NCI-H524 (cell line): ENCODE measurements around the gene CDH4.

ENCODE experiments used
- DNase-seq, 2 experiments: peaks; one replicate each; lab custom pipeline; 2025; lab: John Stamatoyannopoulos, UW

The CDH4 gene

DNA sequence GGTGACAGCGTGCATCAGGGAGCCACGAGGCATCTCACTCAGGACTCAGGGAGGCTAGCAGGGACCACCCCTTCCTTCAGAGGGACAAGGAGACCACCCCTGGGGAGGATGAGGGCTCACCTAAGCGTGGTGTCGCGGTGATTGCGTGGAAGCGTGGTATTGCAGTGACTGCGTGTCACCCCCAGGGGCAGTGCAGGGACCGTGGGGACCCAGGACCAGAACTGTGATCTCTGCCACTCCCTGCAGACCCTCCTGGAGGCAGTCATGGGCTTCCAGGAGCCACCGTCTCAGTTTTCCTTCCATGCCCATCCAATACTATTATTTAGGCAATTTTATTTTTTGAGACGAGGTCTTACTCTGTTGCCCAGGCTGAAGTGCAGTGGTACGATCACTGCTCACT, 666.5 kb downstream of the CDH4 start:
- DNase-seq = no peak

DNA sequence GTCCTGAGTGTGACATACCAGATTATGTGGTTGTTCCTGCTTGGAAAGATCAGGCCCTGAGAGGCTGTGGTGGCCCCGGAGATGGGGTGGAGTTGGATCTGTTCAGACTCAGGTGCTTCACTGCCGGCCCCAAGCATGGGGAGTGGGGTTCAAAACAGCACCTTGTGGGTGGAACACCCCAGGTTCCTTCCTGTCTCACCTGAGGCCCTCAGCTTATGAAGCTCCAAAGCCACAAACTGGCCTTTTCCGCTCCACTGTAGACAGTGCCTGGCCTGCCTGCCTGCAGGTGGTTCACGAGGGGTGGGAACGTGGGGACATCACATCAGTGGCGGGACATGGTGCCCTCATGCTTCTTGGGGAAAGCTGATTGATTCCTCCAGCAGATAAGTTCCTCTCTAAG, 667.2 kb downstream of the CDH4 start:
- no peak for DNase-seq

DNA sequence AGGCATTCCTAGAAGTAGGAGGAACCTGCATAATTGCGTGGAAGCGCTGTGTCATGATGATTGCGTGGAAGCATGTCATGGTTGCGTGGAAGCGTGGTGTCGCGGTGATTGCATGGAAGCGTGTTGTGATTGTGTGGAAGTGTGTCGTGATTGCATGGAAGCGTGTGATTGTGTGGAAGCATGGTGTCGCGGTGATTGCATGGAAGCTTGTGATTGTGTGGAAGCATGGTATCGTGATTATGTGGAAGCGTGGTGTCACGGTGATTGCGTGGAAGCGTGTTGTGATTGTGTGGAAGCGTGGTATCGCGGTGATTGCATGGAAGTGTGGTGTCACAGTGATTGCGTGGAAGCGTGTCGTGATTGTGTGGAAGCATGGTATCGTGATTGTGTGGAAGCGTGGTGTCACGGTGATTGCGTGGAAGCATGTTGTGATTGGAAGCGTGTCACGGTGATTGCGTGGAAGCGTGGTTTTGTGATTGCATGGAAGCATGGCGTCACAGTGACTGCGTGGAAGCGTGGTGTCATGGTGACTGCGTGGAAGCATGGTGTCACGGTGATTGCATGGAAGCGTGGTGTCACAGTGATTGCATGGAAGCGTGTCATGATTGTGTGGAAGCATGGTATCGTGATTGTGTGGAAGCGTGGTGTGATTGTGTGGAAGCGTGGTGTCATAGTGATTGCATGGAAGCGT, 667.8 kb downstream of the CDH4 start:
- DNase-seq = no peak

DNA sequence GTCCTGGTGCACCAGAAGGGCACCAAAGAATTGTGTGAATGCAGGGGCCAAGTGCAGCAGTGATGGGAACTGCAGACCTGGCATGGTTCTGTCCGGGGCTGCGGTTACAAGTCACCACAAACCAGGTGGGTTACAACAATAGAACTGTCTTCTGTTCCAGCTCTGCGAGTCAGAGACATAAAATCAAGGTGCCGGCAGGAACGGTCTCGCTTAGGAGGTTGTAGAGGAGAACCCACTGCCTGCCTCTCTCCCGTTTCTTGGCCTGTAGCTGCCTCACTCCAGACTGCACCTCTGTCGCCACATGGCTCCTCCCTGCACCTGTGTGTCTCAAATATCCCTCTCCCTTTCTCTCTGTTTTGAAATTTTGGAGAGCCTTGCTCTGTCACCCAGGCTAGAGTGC, 670.4 kb downstream of the CDH4 start:
- no peak for DNase-seq

DNA sequence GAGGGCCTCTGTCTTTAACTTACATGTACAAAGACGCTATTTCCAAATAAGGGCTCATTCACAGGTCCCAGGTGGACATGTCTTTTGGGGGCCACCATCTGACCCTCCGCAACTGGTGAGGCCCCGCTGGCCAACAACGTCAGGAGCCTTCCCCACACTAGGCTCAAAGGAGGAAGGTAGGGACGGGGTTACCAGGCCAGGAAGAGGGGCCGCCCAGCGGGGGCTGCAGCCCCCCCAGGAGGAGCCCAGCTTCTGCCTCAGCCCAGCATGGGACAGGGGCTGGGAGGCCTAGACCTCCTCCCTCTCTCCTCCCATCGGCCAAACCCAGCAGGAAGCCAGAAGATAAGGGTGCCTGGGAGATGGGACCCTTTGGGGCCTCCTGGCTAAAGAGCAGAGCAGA, 670.9 kb downstream of the CDH4 start:
- no peak for DNase-seq

DNA sequence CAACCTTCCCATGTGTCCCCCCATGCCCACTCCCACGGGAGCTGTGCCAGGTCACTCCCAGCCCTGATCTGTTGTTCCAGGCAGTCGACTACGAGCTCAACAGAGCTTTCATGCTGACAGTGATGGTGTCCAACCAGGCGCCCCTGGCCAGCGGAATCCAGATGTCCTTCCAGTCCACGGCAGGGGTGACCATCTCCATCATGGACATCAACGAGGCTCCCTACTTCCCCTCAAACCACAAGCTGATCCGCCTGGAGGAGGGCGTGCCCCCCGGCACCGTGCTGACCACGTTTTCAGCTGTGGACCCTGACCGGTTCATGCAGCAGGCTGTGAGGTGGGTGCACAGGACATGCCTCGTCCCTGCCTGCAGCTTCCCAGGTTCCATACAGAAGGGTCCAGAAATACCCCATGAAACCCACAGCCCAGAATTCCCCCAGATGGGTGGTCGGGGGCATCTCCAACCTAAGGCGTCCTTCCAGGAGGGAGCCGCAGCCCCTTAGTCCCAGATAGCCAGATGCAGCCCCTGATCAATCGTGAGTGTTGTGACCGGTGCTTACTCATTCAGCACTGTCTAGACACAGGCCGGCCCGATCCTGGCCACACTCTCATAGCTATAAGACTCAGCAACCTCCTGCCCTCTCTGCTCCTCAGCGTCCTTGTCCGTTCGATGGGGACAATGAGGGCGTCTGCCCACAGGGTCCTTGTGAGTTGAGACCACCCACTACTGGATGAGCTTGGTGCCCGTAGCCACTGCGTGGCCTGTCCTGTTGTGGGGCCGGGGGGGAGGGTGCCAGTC, 671.5 kb downstream of the CDH4 start:
- no peak for DNase-seq

DNA sequence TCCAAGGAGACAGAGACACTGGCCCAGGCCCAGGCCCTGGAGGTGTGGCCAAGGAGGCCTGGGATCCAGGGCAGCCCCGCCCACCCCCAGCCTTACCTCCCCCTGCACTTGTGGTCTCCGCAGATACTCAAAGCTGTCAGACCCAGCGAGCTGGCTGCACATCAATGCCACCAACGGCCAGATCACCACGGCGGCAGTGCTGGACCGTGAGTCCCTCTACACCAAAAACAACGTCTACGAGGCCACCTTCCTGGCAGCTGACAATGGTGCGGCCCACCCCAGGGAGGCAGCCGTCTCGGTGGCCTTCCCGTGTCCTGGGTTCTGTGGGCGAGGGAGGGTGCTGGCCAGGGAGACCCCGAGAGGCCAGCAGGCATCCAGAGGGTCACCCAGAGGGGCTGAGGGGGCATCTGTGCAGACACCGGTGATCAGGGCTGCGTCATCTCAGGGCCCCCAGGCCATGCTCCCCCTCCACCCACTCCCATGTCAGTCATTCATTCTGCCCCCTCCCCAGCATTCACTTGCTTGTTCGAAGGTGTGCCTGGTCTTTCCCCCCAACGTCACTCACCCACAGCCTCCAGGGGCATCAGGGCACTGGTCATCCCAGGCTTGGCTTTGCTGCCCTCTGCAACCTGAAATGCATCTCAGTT, 672.3 kb downstream of the CDH4 start:
- no peak for DNase-seq

DNA sequence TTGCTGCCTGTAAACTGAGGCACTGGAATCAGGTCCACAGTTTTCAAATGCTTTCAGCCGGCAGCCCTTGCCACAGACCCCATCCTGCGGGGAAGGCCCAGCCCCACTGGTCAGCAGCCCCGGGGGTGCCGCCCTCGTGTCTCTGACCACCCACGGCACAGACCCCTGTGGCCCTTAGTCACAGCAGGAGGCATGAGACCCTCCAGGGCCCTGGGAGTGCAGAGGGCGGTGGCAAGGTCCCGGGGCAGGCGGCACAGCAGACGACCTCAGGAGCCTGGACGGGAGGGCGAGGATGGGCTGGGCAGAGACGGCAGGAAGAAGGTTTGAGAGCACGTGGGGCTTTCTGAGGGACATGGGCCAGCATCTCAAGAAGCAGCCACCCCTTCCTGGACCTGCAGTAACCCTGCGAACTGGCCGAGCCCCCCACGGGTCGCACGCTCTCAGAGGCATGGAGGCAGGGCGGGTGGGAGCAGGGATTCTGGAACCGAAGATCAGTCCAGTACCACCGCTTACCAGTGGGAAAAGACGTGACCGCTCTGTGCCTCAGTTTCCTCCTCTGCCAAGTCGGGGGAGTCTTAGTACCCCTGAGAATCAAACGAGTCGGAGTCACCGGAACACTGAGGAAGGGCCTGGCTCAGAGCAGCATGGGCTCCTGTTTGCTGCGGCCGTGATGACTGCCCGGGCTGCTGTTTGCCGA, 672.9 kb downstream of the CDH4 start:
- DNase-seq = no peak

DNA sequence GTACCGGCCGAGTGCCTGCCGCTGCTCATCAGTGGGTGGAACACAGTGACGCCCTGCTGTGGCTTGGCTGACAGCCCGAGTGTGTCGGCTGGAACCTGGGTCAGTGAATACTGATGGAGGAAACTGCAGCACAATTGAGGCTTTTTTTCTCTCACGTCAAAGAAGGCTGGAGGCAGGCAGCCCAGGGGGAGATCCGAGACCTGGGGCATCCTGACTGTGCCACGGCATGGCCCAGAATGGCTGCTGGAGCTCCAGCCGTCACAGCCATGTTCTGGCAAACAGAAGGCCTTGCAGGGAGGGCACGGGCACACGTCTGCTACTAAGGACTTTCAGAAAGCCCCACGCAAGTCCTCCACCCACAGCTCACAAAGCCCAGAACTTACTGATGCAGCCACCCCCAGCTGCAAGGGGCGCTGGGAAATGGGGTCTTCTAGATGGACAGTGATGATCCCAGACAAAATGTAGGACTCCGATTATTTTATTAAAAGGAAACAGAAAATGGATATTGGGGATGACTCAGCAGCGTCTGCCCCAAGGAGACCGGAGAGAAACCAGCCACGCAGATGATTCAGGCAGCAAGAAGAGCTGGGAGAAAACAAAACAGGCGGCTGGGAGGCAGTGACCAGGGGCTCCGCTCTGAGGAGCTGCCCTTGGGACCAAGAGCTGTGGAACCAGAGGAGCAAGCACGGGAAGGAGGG, 673.6 kb downstream of the CDH4 start:
- no peak for DNase-seq

DNA sequence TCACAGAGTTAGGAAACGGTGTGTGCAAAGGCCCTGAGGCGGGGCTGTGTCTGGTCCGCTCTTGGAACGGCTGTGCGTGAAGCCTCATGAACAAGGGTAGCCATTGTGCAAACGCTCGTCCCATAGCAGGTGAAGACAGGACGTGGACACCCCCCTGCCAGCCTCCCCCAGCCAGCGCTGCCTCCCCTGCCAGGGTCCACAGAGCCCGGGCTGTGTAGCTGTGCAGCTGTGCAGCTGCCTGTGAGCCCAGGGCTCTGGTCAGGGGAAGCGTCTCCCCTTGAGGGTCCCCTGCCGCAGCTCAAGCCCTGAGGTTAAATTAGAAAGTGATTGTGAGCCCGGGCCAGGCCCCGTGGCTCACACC, 674.2 kb downstream of the CDH4 start:
- no peak for DNase-seq

DNA sequence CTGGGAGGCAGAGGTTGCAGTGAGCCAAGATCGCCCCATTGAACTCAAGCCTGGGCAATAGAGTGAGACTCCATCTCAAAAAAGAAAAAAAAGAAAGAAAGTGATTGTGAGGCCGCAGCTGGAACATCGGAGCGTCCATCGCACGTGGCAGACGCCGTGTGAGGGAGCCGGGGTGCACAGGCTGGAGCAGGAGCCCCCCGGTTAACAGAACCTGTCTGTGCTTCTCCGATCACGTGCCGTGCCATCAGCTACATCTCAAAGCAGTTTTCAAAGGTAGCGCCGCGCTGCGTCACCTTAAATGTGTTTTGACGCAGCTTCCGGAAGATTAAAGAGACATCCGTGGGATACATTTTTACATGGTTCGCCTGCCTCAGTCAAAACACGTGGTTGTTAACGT, 674.7 kb downstream of the CDH4 start:
- DNase-seq = no peak

DNA sequence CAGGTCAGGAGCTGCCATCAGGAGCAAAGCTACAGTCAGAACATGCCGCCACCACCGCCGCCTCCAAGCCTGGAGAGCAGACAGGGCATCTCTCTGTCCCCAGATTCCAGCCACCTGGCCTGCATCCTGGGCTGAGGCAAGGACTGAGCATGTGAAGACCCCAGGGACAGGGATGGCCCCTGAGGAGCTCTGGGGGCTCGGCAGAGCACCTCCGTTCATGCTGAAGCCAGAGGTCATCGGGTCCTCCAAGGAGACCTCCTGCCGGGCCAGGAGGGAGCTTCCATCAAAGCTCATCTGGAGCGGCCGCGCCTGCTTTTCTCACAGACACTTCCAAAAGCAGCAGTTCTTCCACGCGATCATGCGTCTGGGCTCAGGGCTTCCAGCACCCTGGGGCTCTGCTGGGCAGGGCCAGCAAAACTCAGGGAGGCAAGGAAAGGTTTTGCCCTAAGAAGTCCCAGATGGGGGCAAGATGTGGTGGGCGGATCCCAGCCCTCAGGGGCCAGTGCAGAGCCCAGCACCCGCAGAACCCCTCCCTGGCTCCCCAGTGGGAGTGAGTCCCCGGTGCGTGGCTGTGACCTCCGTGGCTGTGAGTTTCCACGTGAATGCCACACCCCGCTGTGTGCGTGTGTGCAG, 675.2 kb downstream of the CDH4 start:
- DNase-seq = no peak

DNA sequence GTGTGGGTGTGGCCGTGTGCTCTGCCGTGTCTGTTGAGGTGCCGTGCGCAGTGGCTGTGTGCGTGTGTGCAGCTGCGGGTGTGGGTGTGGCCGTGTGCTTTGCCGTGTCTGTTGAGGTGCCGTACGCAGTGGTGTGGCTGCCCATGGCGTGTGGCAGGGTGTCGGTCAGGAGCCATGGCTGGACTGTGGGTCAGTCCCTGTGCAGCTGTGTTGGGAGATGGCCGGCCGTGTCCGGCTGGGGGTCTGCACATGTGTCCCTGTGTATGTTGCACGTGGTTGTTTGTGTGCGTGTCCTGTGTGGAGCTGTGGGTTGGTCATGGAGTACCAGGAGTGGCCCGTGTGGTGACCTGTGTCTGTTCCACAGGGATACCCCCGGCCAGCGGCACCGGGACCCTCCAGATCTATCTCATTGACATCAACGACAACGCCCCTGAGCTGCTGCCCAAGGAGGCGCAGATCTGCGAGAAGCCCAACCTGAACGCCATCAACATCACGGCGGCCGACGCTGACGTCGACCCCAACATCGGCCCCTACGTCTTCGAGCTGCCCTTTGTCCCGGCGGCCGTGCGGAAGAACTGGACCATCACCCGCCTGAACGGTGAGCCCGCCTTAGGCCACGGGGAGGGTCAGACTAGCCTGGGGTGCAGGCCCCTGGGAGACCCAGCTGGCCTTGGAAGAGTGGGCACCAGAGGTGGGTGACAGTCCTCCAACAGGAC, 675.9 kb downstream of the CDH4 start:
- DNase-seq = no peak

DNA sequence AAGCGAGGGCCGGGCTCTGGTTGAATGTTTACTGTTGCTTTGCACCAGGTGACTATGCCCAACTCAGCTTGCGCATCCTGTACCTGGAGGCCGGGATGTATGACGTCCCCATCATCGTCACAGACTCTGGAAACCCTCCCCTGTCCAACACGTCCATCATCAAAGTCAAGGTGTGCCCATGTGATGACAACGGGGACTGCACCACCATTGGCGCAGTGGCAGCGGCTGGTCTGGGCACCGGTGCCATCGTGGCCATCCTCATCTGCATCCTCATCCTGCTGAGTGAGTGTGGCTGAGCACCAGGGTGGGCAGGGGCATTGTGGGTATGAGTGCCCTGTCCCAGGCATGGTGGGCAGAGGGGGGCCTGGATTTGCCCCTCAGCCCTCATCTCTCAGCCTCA, 677.5 kb downstream of the CDH4 start:
- no peak for DNase-seq

DNA sequence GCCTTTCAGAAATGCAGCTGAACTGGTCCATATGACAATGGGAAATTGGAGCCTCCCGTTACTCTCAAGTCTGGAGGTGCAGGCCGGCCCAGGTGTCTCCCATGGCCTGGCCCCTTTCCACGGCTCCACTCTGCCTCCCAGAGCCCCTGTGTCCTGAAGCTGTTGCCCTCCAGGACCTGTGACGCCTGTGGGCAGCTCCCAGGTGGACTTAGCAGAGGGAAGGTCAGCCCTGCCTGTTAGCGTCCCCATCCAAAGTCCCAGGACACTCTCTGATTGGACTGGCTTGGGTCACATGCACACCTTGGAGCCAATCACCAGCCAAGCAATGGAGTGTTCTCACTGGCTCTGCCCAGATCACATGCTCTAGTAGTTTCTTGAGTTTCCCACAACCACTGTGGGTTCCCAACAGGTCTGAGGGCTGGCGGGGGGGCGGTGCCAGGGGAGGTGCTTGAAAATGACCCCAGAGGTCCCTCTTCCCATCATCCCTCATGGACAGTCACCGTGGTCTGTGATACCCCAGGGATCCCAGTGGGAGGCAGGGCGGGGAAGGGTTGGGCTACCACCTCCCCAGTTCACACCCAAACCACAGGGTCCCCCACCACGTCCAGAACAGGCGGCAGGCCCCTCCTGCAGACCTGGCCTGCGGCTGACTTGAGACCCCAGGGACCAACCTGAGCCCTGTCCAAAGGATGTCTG, 678.1 kb downstream of the CDH4 start:
- no peak for DNase-seq

DNA sequence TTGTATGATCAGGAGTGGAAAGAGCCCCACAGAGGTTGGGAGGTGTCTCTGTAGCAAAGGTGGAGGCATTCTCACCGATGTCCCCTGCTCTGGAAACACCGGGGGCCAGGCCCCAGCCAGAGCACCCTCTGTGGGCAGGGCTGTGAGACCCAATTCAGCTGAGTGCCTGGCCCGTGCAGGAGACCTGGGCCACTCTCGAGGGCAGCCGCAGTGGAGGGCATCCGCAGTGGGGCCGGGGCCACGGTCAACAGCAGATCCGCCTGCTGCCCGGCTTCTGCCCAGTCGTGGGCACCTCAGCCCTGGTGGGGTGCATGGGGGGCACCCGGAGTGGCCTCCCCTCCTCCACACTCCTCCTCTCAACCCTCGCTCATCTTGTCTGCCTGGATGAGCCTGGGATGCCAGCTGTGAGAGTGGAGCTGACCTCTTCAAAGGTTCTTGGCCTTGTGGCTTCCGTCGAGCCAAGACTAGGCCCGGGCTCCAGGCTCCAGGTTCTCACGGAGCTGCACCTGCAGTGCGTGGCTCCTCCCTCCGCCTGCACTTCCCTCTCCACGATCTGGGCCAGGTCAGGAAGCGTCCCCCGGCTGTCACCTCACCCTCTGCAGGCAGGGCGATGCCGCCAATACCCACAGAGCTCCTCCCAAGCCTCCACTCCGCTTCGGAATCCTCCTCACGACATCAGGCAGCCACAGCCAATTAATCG, 678.9 kb downstream of the CDH4 start:
- no peak for DNase-seq

DNA sequence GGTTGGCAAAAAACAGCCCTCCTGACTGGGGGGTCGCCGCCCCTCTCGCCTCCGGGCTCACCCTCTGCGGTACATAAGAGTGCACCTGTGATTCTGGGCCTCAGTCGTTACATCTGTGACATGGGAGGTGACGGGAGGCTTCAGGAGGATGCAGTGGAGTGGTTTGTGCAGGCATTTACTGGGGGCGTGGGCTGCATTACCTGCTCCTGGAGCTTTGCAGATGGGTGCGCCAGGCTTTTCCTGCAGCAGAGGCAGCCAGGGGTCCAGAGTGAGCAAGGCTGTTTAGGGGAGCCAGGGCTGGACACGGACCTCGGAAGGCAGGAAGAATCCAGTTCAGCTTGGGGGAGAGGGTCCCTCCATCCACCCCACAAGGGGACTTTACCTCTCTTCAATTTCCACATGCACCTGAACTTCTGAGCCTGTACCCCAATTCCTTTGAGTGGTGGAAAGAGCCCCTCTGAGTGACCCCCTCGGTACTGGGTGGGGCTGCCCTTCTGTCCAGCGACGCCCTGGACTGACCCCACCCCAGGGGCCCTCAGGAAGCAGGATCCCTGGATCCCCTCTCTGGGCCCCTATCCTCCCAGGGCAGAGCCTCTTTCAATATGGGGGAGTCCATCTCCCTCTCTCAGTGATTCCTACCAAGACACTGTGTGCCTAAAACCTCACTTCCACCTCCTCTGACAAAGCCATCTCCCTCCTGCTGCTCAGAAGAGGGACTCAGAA, 679.6 kb downstream of the CDH4 start:
- no peak for DNase-seq

DNA sequence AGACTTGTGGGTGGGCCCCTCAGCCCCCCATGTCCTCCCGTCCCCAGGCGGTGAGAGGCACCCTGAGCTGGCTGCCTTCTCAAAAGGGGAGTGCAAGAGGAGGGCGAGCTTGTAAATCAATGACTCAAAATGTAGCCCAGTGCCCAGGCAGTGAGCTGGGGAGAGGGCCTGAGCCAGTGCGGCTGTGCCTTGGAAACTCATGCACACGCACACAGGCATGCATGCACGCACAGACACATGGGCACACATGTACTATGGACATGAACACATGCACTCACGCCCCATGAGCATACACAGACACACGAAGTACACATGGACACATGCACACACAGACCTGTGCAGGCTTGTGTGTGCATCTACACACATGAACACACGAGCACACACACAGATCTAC, 680.1 kb downstream of the CDH4 start:
- DNase-seq = no peak
